ENCODE results near the gene TCEAL4.

- no peak for TF ChIP-seq ARNTL (CRISPR knock-in tag; IDR thresholded peaks at IDR 0.05; ENCODE audit: borderline replicate concordance, low read depth)
- TF ChIP-seq ISL1 (CRISPR knock-in tag; IDR thresholded peaks at IDR 0.05), result no peak
- TF ChIP-seq, protein P1, sequence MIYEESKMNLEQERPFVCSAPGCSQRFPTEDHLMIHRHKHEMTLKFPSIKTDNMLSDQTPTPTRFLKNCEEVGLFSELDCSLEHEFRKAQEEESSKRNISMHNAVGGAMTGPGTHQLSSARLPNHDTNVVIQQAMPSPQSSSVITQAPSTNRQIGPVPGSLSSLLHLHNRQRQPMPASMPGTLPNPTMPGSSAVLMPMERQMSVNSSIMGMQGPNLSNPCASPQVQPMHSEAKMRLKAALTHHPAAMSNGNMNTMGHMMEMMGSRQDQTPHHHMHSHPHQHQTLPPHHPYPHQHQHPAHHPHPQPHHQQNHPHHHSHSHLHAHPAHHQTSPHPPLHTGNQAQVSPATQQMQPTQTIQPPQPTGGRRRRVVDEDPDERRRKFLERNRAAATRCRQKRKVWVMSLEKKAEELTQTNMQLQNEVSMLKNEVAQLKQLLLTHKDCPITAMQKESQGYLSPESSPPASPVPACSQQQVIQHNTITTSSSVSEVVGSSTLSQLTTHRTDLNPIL (CRISPR knock-in tag; IDR thresholded peaks at IDR 0.05; ENCODE audit: low read depth), result no peak
- TF ChIP-seq CSRNP3 (CRISPR knock-in tag; IDR thresholded peaks at IDR 0.05), result no peak
- TF ChIP-seq TOX (CRISPR knock-in tag; IDR thresholded peaks at IDR 0.05; ENCODE audit: borderline replicate concordance), result no peak
- no peak for TF ChIP-seq OSR1 (CRISPR knock-in tag; IDR thresholded peaks at IDR 0.05)
- TF ChIP-seq ZFP30 (CRISPR knock-in tag; IDR thresholded peaks at IDR 0.05), result no peak
- no peak for TF ChIP-seq ZC3H10 (CRISPR knock-in tag; IDR thresholded peaks at IDR 0.05)
- TF ChIP-seq BACH2 (CRISPR knock-in tag; IDR thresholded peaks at IDR 0.05; ENCODE audit: borderline replicate concordance), result no peak
- no peak for TF ChIP-seq ZFP3 (CRISPR knock-in tag; IDR thresholded peaks at IDR 0.05)
Observed at GRCh38 chrX:103635436-103635835, 50.1 kb downstream of the TCEAL4 start.

All from SK-N-SH treated with all-trans-retinoic acid at 6 μM for 48 hours (cell line).